Activated T-helper 17 cell treated with anti-CD3 and anti-CD28 coated beads, Interleukin-2, amount 50 U/mL, for 72 hours (primary cell): ENCODE data around the gene TRAF4. TPM values are rescaled to one million over a fixed set of nuclear protein-coding genes. Genes with fewer than 3 reads are reported as not detected.

Experiments
- ATAC-seq: fragments of 150-1000 bp; cut with Tn5 transposase; replicated peaks from 2 replicates; pipeline ENCODE4 v1.10.0; 2021; ENCODE audit warnings: mild to moderate bottlenecking, moderate library complexity
- H3K27ac Mint-ChIP-seq: one replicate; pipeline ENCODE4 v1.8.0; 2022; ENCODE audit warnings: mixed read lengths
- H3K27me3 Mint-ChIP-seq: one replicate; pipeline ENCODE4 v1.8.0; 2022; ENCODE audit warnings: mixed read lengths
- H3K36me3 Mint-ChIP-seq: one replicate; pipeline ENCODE4 v1.8.0; 2022; ENCODE audit warnings: low read depth, mild to moderate bottlenecking, mixed read lengths
- H3K4me1 Mint-ChIP-seq: one replicate; pipeline ENCODE4 v1.8.0; 2022; ENCODE audit warnings: mixed read lengths
- H3K4me3 Mint-ChIP-seq: one replicate; pipeline ENCODE4 v1.8.0; 2022; ENCODE audit warnings: mild to moderate bottlenecking, mixed read lengths
- H3K9me3 Mint-ChIP-seq: one replicate; pipeline ENCODE4 v1.8.0; 2022; ENCODE audit warnings: mixed read lengths
- total RNA-seq, 2 donors: library from RNA; stranded (reverse); gene quantifications; one replicate each; pipeline ENCODE4 v1.2.3, GENCODE V29; 2022

The TRAF4 gene
- total RNA-seq, 2 donors from 2014 or later: 78.4 to 181 TPM

- no peak for ATAC-seq
- Mint-ChIP-seq H3K27ac (peak overlapping the region; percentile 87), H3K4me1 (peaks cover 8% of the 10 kb centered on the region), H3K36me3 (peaks cover 74% of the 10 kb centered on the region), H3K27me3 (no peaks in the 10 kb centered on the region), H3K4me3 (peak overlapping the region; percentile 82), H3K9me3 (no peaks in the 10 kb centered on the region)
Observed at GRCh38 chr17:28746611-28747050, 2.8 kb downstream of the TRAF4 start.

GRCh38 chr17:28747051-28747691 is 3.4 kb downstream of the TRAF4 start:
- Mint-ChIP-seq H3K4me3 (peak overlapping the region; percentile 82), H3K36me3 (peaks cover 79% of the 10 kb centered on the region), H3K27ac (peak overlapping the region; percentile 87), H3K4me1 (peaks cover 8% of the 10 kb centered on the region), H3K9me3 (no peaks in the 10 kb centered on the region), H3K27me3 (no peaks in the 10 kb centered on the region)
- ATAC-seq: no peak

GRCh38 chr17:28747801-28748750 is 4.3 kb downstream of the TRAF4 start:
- peak overlapping the region; percentile 66 for H3K27ac Mint-ChIP-seq
- ATAC-seq: no peak
- H3K36me3 Mint-ChIP-seq: peaks cover 87% of the 10 kb centered on the region
- no peaks in the 10 kb centered on the region for H3K27me3 Mint-ChIP-seq
- H3K4me1 Mint-ChIP-seq: peaks cover 8% of the 10 kb centered on the region
- H3K9me3 Mint-ChIP-seq: no peaks in the 10 kb centered on the region
- peak overlapping the region; percentile 82 for H3K4me3 Mint-ChIP-seq

GRCh38 chr17:28748852-28749515 is 5.2 kb downstream of the TRAF4 start:
- H3K4me1 Mint-ChIP-seq: peaks cover 8% of the 10 kb centered on the region

GRCh38 chr17:28749516-28750177 is 5.8 kb downstream of the TRAF4 start:
- no peaks in the 10 kb centered on the region for H3K27me3 Mint-ChIP-seq
- ATAC-seq: peak; percentile 3
- no peaks in the 10 kb centered on the region for H3K9me3 Mint-ChIP-seq
- H3K4me1 Mint-ChIP-seq: peaks cover 8% of the 10 kb centered on the region
- no peak overlapping the region for H3K27ac Mint-ChIP-seq
- peaks cover 83% of the 10 kb centered on the region for H3K36me3 Mint-ChIP-seq
- peak overlapping the region; percentile 82 for H3K4me3 Mint-ChIP-seq

More at GRCh38 chr17:28748852-28749515, 5.2 kb downstream of the TRAF4 start:
- no peak for ATAC-seq
- peaks cover 87% of the 10 kb centered on the region for H3K36me3 Mint-ChIP-seq
- peak overlapping the region; percentile 66 for H3K27ac Mint-ChIP-seq
- no peaks in the 10 kb centered on the region for H3K27me3 Mint-ChIP-seq
- H3K9me3 Mint-ChIP-seq: no peaks in the 10 kb centered on the region
- H3K4me3 Mint-ChIP-seq: peak overlapping the region; percentile 82

- Mint-ChIP-seq H3K4me1 (peaks cover 8% of the 10 kb centered on the region), H3K27ac (no peak overlapping the region), H3K4me3 (peak overlapping the region; percentile 82), H3K36me3 (peaks cover 75% of the 10 kb centered on the region), H3K27me3 (no peaks in the 10 kb centered on the region), H3K9me3 (no peaks in the 10 kb centered on the region)
- ATAC-seq: peak; percentile 86
Observed at GRCh38 chr17:28750178-28751047, 6.6 kb downstream of the TRAF4 start.

GRCh38 chr17:28751600-28752366 is 8.0 kb downstream of the TRAF4 start:
- Mint-ChIP-seq H3K36me3 (peaks cover 73% of the 10 kb centered on the region), H3K9me3 (no peaks in the 10 kb centered on the region), H3K27me3 (no peaks in the 10 kb centered on the region), H3K27ac (no peak overlapping the region), H3K4me1 (peaks cover 8% of the 10 kb centered on the region), H3K4me3 (no peak overlapping the region)
- no peak for ATAC-seq

GRCh38 chr17:28755486-28755885 is 11.7 kb downstream of the TRAF4 start:
- Mint-ChIP-seq H3K27ac (peak overlapping the region; percentile 32), H3K36me3 (peaks cover 73% of the 10 kb centered on the region), H3K4me1 (no peaks in the 10 kb centered on the region), H3K27me3 (no peaks in the 10 kb centered on the region), H3K4me3 (no peak overlapping the region), H3K9me3 (no peaks in the 10 kb centered on the region)
- ATAC-seq: no peak

- H3K4me1 Mint-ChIP-seq: peaks cover under 1% of the 10 kb centered on the region
- H3K9me3 Mint-ChIP-seq: no peaks in the 10 kb centered on the region
- peaks cover 73% of the 10 kb centered on the region for H3K36me3 Mint-ChIP-seq
- H3K27ac Mint-ChIP-seq: peak overlapping the region; percentile 32
- no peak overlapping the region for H3K4me3 Mint-ChIP-seq
- no peak for ATAC-seq
- H3K27me3 Mint-ChIP-seq: no peaks in the 10 kb centered on the region
Observed at GRCh38 chr17:28756049-28756804, 12.4 kb downstream of the TRAF4 start.

GRCh38 chr17:28758411-28759121 is 14.8 kb downstream of the TRAF4 start:
- Mint-ChIP-seq H3K9me3 (no peaks in the 10 kb centered on the region), H3K4me1 (peaks cover 9% of the 10 kb centered on the region), H3K4me3 (no peak overlapping the region), H3K36me3 (peaks cover 78% of the 10 kb centered on the region), H3K27ac (no peak overlapping the region), H3K27me3 (no peaks in the 10 kb centered on the region)
- no peak for ATAC-seq

GRCh38 chr17:28759256-28759865 is 15.6 kb downstream of the TRAF4 start:
- H3K4me1 Mint-ChIP-seq: peaks cover 14% of the 10 kb centered on the region
- ATAC-seq: no peak
- no peaks in the 10 kb centered on the region for H3K27me3 Mint-ChIP-seq
- no peaks in the 10 kb centered on the region for H3K9me3 Mint-ChIP-seq
- no peak overlapping the region for H3K4me3 Mint-ChIP-seq
- H3K27ac Mint-ChIP-seq: no peak overlapping the region
- H3K36me3 Mint-ChIP-seq: peaks cover 83% of the 10 kb centered on the region
